Activated naive CD4-positive, alpha-beta T cell treated with anti-CD3 and anti-CD28 coated beads for 36 hours (primary cell): ENCODE measurements around the gene SGCA. TPM values are rescaled to one million over a fixed set of nuclear protein-coding genes. Genes with fewer than 3 reads are reported as not detected.

ENCODE experiments used
- CTCF ChIA-PET: fragments of 350-600 bp; sonication (Branson Sonifier 250); formaldehyde crosslinking; loops from one replicate; lab custom pipeline; 2021; ENCODE audit warnings: antibody characterized with exemption; lab: Charles Lee
- DNase-seq: peaks from one replicate; pipeline ENCODE4 v3.0.0-alpha.2; 2020
- H3K27ac Mint-ChIP-seq: one replicate; pipeline ENCODE4 v1.8.0; 2021; ENCODE audit warnings: mild to moderate bottlenecking, mixed read lengths
- H3K27me3 Mint-ChIP-seq: one replicate; pipeline ENCODE4 v1.8.0; 2021; ENCODE audit warnings: low read depth, mixed read lengths
- H3K36me3 Mint-ChIP-seq: one replicate; pipeline ENCODE4 v1.8.0; 2021; ENCODE audit warnings: low read depth, mixed read lengths
- H3K4me1 Mint-ChIP-seq: one replicate; pipeline ENCODE4 v1.8.0; 2021; ENCODE audit warnings: low read depth, mixed read lengths
- H3K4me3 Mint-ChIP-seq: one replicate; pipeline ENCODE4 v1.8.0; 2021; ENCODE audit warnings: mild to moderate bottlenecking, moderate library complexity, mixed read lengths
- H3K9me3 Mint-ChIP-seq: one replicate; pipeline ENCODE4 v1.8.0; 2021; ENCODE audit warnings: mixed read lengths
- intact Hi-C: fragments of 100-400 bp; cut with micrococcal nuclease; formaldehyde crosslinking; loops from one replicate; pipeline ENCODE4 v1.15.1; 2023
- total RNA-seq, 2 experiments: library from RNA; stranded (reverse); gene quantifications; one replicate each; pipeline ENCODE4 v1.2.3, GENCODE V29; 2021

Gene SGCA
- total RNA-seq, 2 experiments from 2014 or later: 0.14 TPM; not detected in 1

DNA sequence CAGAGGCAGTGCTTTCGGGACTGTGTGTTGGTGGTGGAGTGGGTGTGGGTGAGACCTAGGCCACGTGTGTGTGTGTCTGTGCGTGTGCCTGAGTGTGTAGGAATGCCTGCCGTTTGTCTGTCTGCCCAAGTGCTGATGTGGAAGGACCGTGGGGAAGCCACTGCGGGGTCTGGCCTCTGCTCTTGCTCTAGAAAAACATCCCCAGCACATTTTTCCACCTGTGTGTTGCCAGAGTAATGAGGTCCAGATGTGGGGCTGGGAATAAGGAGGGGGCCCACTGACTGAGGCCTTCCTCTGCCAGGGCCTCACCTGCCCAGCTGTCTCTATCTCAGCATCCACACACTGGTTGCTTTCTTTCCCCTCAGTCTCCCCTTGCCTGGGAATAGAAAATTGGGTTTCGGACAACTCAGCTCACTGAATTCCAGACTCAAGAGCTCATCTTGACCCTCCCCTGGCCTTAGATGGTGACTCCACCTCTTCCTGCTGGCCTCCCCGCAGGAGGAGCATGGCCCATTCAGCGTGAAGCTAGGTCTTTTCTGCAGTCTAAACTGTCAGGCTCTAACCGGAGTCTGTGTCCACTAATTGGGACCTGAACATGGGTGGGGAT, 7.6 kb downstream of the SGCA start:
- intact Hi-C loops: no loop called here
- Mint-ChIP-seq H3K4me1 (peaks cover 17% of the 10 kb centered on the region), H3K36me3 (no peaks in the 10 kb centered on the region), H3K9me3 (no peaks in the 10 kb centered on the region), H3K27ac (no peak overlapping the region), H3K27me3 (no peaks in the 10 kb centered on the region), H3K4me3 (no peak overlapping the region)
- no peak for DNase-seq
- CTCF ChIA-PET: interaction anchor here (0.7 to 2.6 kb wide), 7 partner anchors 8 to 125 kb away, joined by 3 to 7 read pairs (median 5); partner anchors contain the start of genes COL1A1 and SGCA

DNA sequence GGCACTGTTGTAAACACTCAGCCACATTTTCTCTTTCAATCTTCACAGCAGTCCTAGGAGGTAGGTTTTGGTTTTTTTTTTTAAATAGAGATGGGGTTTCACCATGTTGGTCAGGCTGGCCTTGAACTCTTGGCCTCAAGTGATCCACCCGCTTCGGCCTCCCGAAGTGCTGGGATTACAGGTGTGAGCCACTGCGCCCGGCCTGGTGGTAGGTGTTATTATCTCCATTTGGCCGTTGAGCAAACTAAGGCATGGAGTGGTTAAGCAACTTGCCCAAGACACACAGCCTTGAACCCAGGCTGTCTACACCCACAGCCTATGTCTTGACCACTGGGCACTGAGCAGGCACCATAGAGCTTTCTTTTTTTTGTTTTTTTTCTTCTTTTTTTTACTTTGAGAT, 8.6 kb downstream of the SGCA start:
- H3K4me1 Mint-ChIP-seq: peaks cover 12% of the 10 kb centered on the region
- H3K36me3 Mint-ChIP-seq: no peaks in the 10 kb centered on the region
- H3K4me3 Mint-ChIP-seq: no peak overlapping the region
- intact Hi-C loops: no loop called here
- no peak for DNase-seq
- CTCF ChIA-PET: interaction anchor here (1.2 to 1.8 kb wide), 3 partner anchors 24 to 59 kb away, joined by 3 to 7 read pairs (median 6); partner anchors contain the start of gene COL1A1
- no peaks in the 10 kb centered on the region for H3K27me3 Mint-ChIP-seq
- no peaks in the 10 kb centered on the region for H3K9me3 Mint-ChIP-seq
- no peak overlapping the region for H3K27ac Mint-ChIP-seq

GRCh38 chr17:50175035-50175807, 9.4 kb downstream of the SGCA start:
- Mint-ChIP-seq H3K9me3 (no peaks in the 10 kb centered on the region), H3K36me3 (no peaks in the 10 kb centered on the region), H3K4me1 (peaks cover 11% of the 10 kb centered on the region), H3K4me3 (no peak overlapping the region), H3K27ac (no peak overlapping the region), H3K27me3 (no peaks in the 10 kb centered on the region)
- intact Hi-C loops: loop anchor here (5.0 kb wide), 1 partner anchor 58 kb away; no protein-coding TSS in a partner anchor
- no peak for DNase-seq
- CTCF ChIA-PET: interaction anchor here (0.8 to 1.8 kb wide), 3 partner anchors 38 to 97 kb away, joined by 3 to 7 read pairs (median 5); no protein-coding TSS in a partner anchor

GRCh38 chr17:50176559-50177357, 11.0 kb downstream of the SGCA start:
- no peak overlapping the region for H3K27ac Mint-ChIP-seq
- no peaks in the 10 kb centered on the region for H3K27me3 Mint-ChIP-seq
- DNase-seq: no peak
- peaks cover 11% of the 10 kb centered on the region for H3K4me1 Mint-ChIP-seq
- H3K9me3 Mint-ChIP-seq: no peaks in the 10 kb centered on the region
- H3K4me3 Mint-ChIP-seq: no peak overlapping the region
- no peaks in the 10 kb centered on the region for H3K36me3 Mint-ChIP-seq
- intact Hi-C loops: loop anchor here (5.0 kb wide), 1 partner anchor 59 kb away; no protein-coding TSS in a partner anchor
- CTCF ChIA-PET: interaction anchor here (0.6 to 3.6 kb wide), 8 partner anchors 7 to 198 kb away, joined by 3 to 25 read pairs (median 6); no protein-coding TSS in a partner anchor

DNA sequence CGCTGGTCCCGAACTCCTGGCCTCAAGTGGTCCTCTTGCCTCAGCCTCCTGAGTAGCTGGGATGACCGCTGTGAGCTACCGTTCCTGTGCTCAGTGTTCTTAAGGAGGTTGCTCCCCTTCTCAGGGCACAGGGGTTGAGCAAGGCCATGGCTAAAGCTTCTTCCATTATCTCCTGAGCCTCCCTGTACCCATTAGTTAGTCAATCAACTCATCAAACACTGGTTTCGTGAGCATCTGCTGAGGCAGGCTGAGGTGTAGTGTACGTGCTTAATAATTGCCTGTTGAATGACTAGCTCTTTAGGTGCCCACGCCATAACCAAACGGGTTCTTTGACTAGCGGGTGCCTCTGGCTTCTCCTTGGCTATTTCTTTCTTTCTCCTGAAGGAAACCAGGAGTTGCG, 11.7 kb downstream of the SGCA start:
- intact Hi-C loops: loop anchor here (5.0 kb wide), 1 partner anchor 60 kb away; no protein-coding TSS in a partner anchor
- Mint-ChIP-seq H3K27ac (no peak overlapping the region), H3K4me3 (no peak overlapping the region), H3K4me1 (peaks cover 11% of the 10 kb centered on the region), H3K9me3 (no peaks in the 10 kb centered on the region), H3K36me3 (no peaks in the 10 kb centered on the region), H3K27me3 (no peaks in the 10 kb centered on the region)
- no peak for DNase-seq
- CTCF ChIA-PET: interaction anchor here (0.7 to 3.6 kb wide), 10 partner anchors 8 to 90 kb away, joined by 3 to 25 read pairs (median 8); partner anchors contain the start of gene COL1A1

GRCh38 chr17:50177983-50178834, 12.4 kb downstream of the SGCA start:
- intact Hi-C loops: loop anchor here (1.0 to 5.0 kb wide), 3 partner anchors 38 to 84 kb away; no protein-coding TSS in a partner anchor
- CTCF ChIA-PET: interaction anchor here (0.6 to 3.6 kb wide), 14 partner anchors 8 to 143 kb away, joined by 3 to 25 read pairs (median 5); partner anchors contain the start of gene COL1A1
- Mint-ChIP-seq H3K27ac (no peak overlapping the region), H3K27me3 (no peaks in the 10 kb centered on the region), H3K36me3 (no peaks in the 10 kb centered on the region), H3K9me3 (no peaks in the 10 kb centered on the region), H3K4me3 (peak overlapping the region; percentile 22), H3K4me1 (peaks cover 15% of the 10 kb centered on the region)
- DNase-seq: peak; percentile 73

DNA sequence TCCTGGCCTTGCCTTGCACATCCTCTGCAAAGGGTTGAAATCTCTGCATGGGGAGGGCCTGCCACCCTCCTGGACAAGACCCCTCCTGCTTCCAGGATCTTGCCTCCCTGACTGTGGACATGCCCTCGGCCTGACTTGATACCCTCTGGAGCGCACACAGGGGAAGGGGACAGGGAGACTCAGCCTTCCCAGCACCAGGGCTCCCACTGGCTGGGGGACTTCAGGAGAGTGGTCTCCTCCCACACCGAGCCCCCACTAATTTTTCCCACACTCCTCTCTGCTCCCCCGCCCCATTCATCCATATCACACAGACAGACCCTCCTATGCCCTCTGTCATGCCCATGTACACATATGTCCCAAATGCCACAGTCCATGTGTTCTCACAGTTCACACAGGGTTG, 14.3 kb downstream of the SGCA start:
- no peaks in the 10 kb centered on the region for H3K27me3 Mint-ChIP-seq
- no peak overlapping the region for H3K4me3 Mint-ChIP-seq
- H3K36me3 Mint-ChIP-seq: no peaks in the 10 kb centered on the region
- no peak overlapping the region for H3K27ac Mint-ChIP-seq
- peaks cover 27% of the 10 kb centered on the region for H3K4me1 Mint-ChIP-seq
- CTCF ChIA-PET: no interaction called here
- H3K9me3 Mint-ChIP-seq: no peaks in the 10 kb centered on the region
- DNase-seq: no peak
- intact Hi-C loops: no loop called here

DNA sequence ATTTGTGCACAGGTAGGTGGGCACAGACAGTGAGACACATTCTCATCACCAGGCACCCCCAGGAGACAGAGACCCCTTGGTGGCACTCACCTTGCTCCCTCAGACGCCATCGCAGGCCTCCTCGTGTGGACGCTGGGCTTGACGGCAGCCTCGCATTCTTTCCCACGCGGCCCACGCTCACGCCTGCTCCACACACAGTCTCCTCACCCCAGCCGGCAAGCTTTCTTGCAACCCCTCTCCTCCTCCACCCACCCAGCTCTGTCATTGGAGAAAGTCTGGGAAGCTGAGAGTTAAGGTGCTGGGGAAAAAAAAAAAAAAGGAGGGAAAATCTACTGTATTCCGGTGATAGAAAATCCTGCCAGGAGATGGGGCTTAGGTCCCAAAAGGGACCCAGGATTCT, 14.8 kb downstream of the SGCA start:
- Mint-ChIP-seq H3K9me3 (no peaks in the 10 kb centered on the region), H3K27me3 (no peaks in the 10 kb centered on the region), H3K36me3 (no peaks in the 10 kb centered on the region), H3K27ac (no peak overlapping the region), H3K4me3 (no peak overlapping the region), H3K4me1 (peaks cover 27% of the 10 kb centered on the region)
- no peak for DNase-seq
- CTCF ChIA-PET: no interaction called here
- intact Hi-C loops: no loop called here

DNA sequence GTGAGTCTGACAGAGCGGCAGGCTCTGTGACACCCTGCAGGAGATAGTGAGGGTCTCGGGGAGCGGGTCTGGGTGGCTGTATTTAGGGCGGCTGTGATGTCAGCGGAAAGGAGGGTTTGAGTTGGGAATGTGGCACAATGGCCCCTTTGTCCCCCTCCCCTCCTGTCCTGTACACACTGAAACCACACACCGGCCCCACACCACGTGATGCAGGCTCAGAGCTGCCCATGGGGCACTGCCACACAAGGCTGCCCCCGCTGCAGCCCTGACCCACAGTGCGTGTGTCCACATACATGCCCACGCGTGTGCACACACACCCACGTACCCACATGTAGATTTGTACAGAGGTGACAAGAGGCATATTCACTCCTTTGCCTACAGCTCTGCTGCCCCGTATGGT, 15.3 kb downstream of the SGCA start:
- H3K36me3 Mint-ChIP-seq: no peaks in the 10 kb centered on the region
- no peaks in the 10 kb centered on the region for H3K9me3 Mint-ChIP-seq
- CTCF ChIA-PET: interaction anchor here (1.3 kb wide), 2 partner anchors 19 kb away, joined by 3 to 4 read pairs; no protein-coding TSS in a partner anchor
- no peaks in the 10 kb centered on the region for H3K27me3 Mint-ChIP-seq
- intact Hi-C loops: no loop called here
- H3K4me1 Mint-ChIP-seq: peaks cover 27% of the 10 kb centered on the region
- H3K4me3 Mint-ChIP-seq: no peak overlapping the region
- no peak for DNase-seq
- H3K27ac Mint-ChIP-seq: no peak overlapping the region

GRCh38 chr17:50181591-50182560, 16.1 kb downstream of the SGCA start:
- Mint-ChIP-seq H3K36me3 (no peaks in the 10 kb centered on the region), H3K27me3 (no peaks in the 10 kb centered on the region), H3K4me3 (no peak overlapping the region), H3K9me3 (no peaks in the 10 kb centered on the region), H3K27ac (no peak overlapping the region), H3K4me1 (peaks cover 27% of the 10 kb centered on the region)
- CTCF ChIA-PET: interaction anchor here (1.3 to 1.4 kb wide), 3 partner anchors 12 to 20 kb away, joined by 3 to 4 read pairs (median 4); no protein-coding TSS in a partner anchor
- intact Hi-C loops: no loop called here
- DNase-seq: no peak
